ENCODE results near the gene STING1. TPM values are rescaled to one million over a fixed set of nuclear protein-coding genes. Genes with fewer than 3 reads are reported as not detected.
"Not testable (repeated sequence)": the region's sequence is repeated elsewhere in the genome, so short reads cannot be mapped to it uniquely, and the experiment has no call there.

Gene STING1
- total and polyA plus RNA-seq, 2 donors (not counting 1 experiment from before 2014, with no cell fraction given), result 70.2 to 78.4 TPM

- Histone ChIP-seq H3K27ac (ENCODE audit: insufficient read depth, low read length) (no peak overlapping the region), H3K9me3 (ENCODE audit: control insufficient read depth, insufficient read depth, low read depth, low read length) (no peaks in the 10 kb centered on the region), H3K9ac (ENCODE audit: insufficient read depth, low read length) (no peak overlapping the region), H3K79me2 (ENCODE audit: control insufficient read depth, insufficient read depth, low read length) (no peaks in the 10 kb centered on the region), H3K27me3 (ENCODE audit: control insufficient read depth, insufficient read depth, low read length) (no peaks in the 10 kb centered on the region), H4K20me1 (ENCODE audit: control insufficient read depth, extremely low read depth, insufficient read depth, low read length) (no peaks in the 10 kb centered on the region), H2AFZ (ENCODE audit: low read length) (no peak overlapping the region), H3K36me3 (ENCODE audit: control insufficient read depth, insufficient read depth, low read length) (no peaks in the 10 kb centered on the region), H3K4me2 (ENCODE audit: extremely low read depth, insufficient read depth, low read length) (no peak overlapping the region), H3K4me3 (replicated peaks in 1 of 4; ENCODE audit: control extremely low read depth in 1 of 4, insufficient read depth in 1 of 4, low read depth in 3 of 4, low read length in 4 of 4) (no peak overlapping the region), H3K4me1 (ENCODE audit: control insufficient read depth, extremely low read depth, insufficient read depth, low read length) (peaks cover 3% of the 10 kb centered on the region)
- TF ChIP-seq EZH2 (IDR thresholded peaks at IDR 0.05; ENCODE audit: low read length, missing control alignments), result no peak
- no peak for TF ChIP-seq CTCF (conservative IDR thresholded peaks at IDR 0.05 in 1 of 2, IDR thresholded peaks at IDR 0.05 in 1 of 2; ENCODE audit: low read depth in 1 of 2, low read length in 2 of 2)
- DNase-seq (ENCODE audit: low read depth in 2 of 2), result peak; percentile 20 to 89
Measured at GRCh38 chr5:139445325-139446170, 37.0 kb downstream of the STING1 start.

- H3K9ac ChIP-seq (ENCODE audit: insufficient read depth, low read length), result no peak overlapping the region
- no peak overlapping the region for H3K4me3 ChIP-seq (replicated peaks in 1 of 4; ENCODE audit: control extremely low read depth in 1 of 4, insufficient read depth in 1 of 4, low read depth in 3 of 4, low read length in 4 of 4)
- TF ChIP-seq EZH2 (IDR thresholded peaks at IDR 0.05; ENCODE audit: low read length, missing control alignments), result no peak
- no peak for TF ChIP-seq CTCF (conservative IDR thresholded peaks at IDR 0.05 in 1 of 2, IDR thresholded peaks at IDR 0.05 in 1 of 2; ENCODE audit: low read depth in 1 of 2, low read length in 2 of 2)
- H3K36me3 ChIP-seq (ENCODE audit: control insufficient read depth, insufficient read depth, low read length), result no peaks in the 10 kb centered on the region
- H3K27ac ChIP-seq (ENCODE audit: insufficient read depth, low read length), result no peak overlapping the region
- H3K4me1 ChIP-seq (ENCODE audit: control insufficient read depth, extremely low read depth, insufficient read depth, low read length), result peaks cover 3% of the 10 kb centered on the region
- no peak overlapping the region for H3K4me2 ChIP-seq (ENCODE audit: extremely low read depth, insufficient read depth, low read length)
- H3K27me3 ChIP-seq (ENCODE audit: control insufficient read depth, insufficient read depth, low read length), result no peaks in the 10 kb centered on the region
- H3K79me2 ChIP-seq (ENCODE audit: control insufficient read depth, insufficient read depth, low read length), result no peaks in the 10 kb centered on the region
- no peaks in the 10 kb centered on the region for H4K20me1 ChIP-seq (ENCODE audit: control insufficient read depth, extremely low read depth, insufficient read depth, low read length)
- DNase-seq (ENCODE audit: low read depth in 2 of 2), result peak; percentile 23 to 92
- no peak overlapping the region for H2AFZ ChIP-seq (ENCODE audit: low read length)
- H3K9me3 ChIP-seq (ENCODE audit: control insufficient read depth, insufficient read depth, low read depth, low read length), result no peaks in the 10 kb centered on the region
Measured at GRCh38 chr5:139443831-139444453, 38.6 kb downstream of the STING1 start.

- H3K4me1 ChIP-seq (ENCODE audit: control insufficient read depth, extremely low read depth, insufficient read depth, low read length), result not testable (repeated sequence)
Measured at GRCh38 chr5:139440416-139440815, 42.1 kb downstream of the STING1 start.

More at GRCh38 chr5:139440416-139440815, 42.1 kb downstream of the STING1 start:
- H3K27me3 ChIP-seq (ENCODE audit: control insufficient read depth, insufficient read depth, low read length); H4K20me1 ChIP-seq (ENCODE audit: control insufficient read depth, extremely low read depth, insufficient read depth, low read length); DNase-seq (ENCODE audit: low read depth in 2 of 2); H3K9ac ChIP-seq (ENCODE audit: insufficient read depth, low read length); H3K79me2 ChIP-seq (ENCODE audit: control insufficient read depth, insufficient read depth, low read length); H3K36me3 ChIP-seq (ENCODE audit: control insufficient read depth, insufficient read depth, low read length); H3K27ac ChIP-seq (ENCODE audit: insufficient read depth, low read length); H3K4me2 ChIP-seq (ENCODE audit: extremely low read depth, insufficient read depth, low read length); H3K9me3 ChIP-seq (ENCODE audit: control insufficient read depth, insufficient read depth, low read depth, low read length); H3K4me3 ChIP-seq (replicated peaks in 1 of 4; ENCODE audit: control extremely low read depth in 1 of 4, insufficient read depth in 1 of 4, low read depth in 3 of 4, low read length in 4 of 4); H2AFZ ChIP-seq (ENCODE audit: low read length): not testable (repeated sequence)

All from fibroblast of lung (primary cell).